OCI-LY3 (cell line): ENCODE data around the gene GPR158.

Source experiments
- EZH2phosphoT487 ChIP-seq: fragments of 200-600 bp; shearing (Covaris generic); IDR thresholded peaks from 2 replicates; pipeline ENCODE4 v1.6.1; 2018; ENCODE audit warnings: antibody characterized with exemption, mixed run types, low read depth
- TF ChIP-seq, protein P1 (sequence below): fragments of 200-600, 300-600 bp; sonication (generic); IDR thresholded peaks from 2 replicates; pipeline ENCODE4 v1.5.1; 2014; ENCODE audit warnings: antibody characterized with exemption, low read length, low read depth

DNA sequence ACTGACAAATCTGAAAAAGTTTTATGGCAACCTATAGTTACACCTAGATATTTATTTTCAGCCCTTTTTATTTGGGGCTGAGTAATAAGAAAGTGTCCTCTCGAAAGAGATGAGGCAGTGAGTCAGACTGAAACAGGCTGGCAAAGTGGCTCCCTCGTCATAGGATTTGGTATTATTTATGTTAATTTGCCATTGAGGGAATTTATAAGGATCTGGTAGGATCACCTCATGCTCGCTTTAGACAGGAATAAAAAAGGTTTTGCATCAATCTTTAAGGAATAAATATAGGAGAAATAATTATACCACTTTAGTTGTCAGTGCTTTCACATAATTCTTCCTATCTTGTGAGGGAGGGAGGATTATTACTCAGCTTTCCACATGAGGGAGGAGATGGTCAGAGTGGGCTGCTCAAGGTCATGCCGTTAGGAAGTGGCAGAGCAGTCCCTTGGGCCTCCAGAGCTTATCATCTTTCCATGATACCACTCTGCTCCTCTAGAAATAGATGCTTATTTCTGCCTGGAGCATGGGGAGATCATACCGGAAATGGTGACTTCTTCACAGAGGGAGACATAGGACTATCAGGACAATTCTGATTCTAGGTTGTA is 356.8 kb downstream of the GPR158 start:
- TF ChIP-seq, protein P1, sequence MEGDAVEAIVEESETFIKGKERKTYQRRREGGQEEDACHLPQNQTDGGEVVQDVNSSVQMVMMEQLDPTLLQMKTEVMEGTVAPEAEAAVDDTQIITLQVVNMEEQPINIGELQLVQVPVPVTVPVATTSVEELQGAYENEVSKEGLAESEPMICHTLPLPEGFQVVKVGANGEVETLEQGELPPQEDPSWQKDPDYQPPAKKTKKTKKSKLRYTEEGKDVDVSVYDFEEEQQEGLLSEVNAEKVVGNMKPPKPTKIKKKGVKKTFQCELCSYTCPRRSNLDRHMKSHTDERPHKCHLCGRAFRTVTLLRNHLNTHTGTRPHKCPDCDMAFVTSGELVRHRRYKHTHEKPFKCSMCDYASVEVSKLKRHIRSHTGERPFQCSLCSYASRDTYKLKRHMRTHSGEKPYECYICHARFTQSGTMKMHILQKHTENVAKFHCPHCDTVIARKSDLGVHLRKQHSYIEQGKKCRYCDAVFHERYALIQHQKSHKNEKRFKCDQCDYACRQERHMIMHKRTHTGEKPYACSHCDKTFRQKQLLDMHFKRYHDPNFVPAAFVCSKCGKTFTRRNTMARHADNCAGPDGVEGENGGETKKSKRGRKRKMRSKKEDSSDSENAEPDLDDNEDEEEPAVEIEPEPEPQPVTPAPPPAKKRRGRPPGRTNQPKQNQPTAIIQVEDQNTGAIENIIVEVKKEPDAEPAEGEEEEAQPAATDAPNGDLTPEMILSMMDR: no peak
- no peak for TF ChIP-seq EZH2phosphoT487
